Thymus (tissue), 11 donors: Measurements from ENCODE around the gene TENT5C. TPM values are rescaled to one million over a fixed set of nuclear protein-coding genes. Genes with fewer than 3 reads are reported as not detected.

Experiments used
- DNase-seq, 9 donors: peaks; one replicate each; pipeline ENCODE4 v3.0.0-alpha.2; 2013; ENCODE audit warnings: low spot score in 9 of 9, low read depth in 6 of 9, missing footprints in 1 of 9
- H3K27ac ChIP-seq, 2 donors: one replicate each; pipeline ENCODE4 v1.5.1; 2013; ENCODE audit warnings: control low read depth in 1 of 2, low read depth in 1 of 2, low read length in 1 of 2, mild to moderate bottlenecking in 1 of 2, moderate library complexity in 1 of 2
- H3K27me3 ChIP-seq, 2 donors: one replicate each; pipeline ENCODE4 v1.5.1; 2013; ENCODE audit warnings: low read length in 1 of 2; ENCODE audit not compliant: control insufficient read depth in 2 of 2, insufficient read depth in 1 of 2
- H3K36me3 ChIP-seq, 2 donors: one replicate each; pipeline ENCODE4 v1.5.1; 2013; ENCODE audit warnings: low read length in 1 of 2, mild to moderate bottlenecking in 1 of 2, moderate library complexity in 1 of 2; ENCODE audit not compliant: control insufficient read depth in 2 of 2, insufficient read depth in 2 of 2
- H3K4me1 ChIP-seq, 2 donors: one replicate each; pipeline ENCODE4 v1.5.1; 2013; ENCODE audit warnings: low read length in 2 of 2; ENCODE audit not compliant: control insufficient read depth in 2 of 2, insufficient read depth in 2 of 2
- H3K4me3 ChIP-seq, 2 donors: one replicate each; pipeline ENCODE4 v1.5.1; 2013; ENCODE audit warnings: low read length in 2 of 2, control low read depth in 1 of 2, mild to moderate bottlenecking in 1 of 2
- H3K9me3 ChIP-seq, 2 donors: one replicate each; pipeline ENCODE4 v1.5.1; 2013; ENCODE audit warnings: low read length in 1 of 2, mild to moderate bottlenecking in 1 of 2; ENCODE audit not compliant: control insufficient read depth in 2 of 2, insufficient read depth in 1 of 2
- WGBS: extraction: QIAGEN DNeasy Blood & Tissue Kit; methylation state at CpG from one replicate; pipeline ENCODE4 v1.1.7; 2013; 5-methylcytosine and 5-hydroxymethylcytosine counted together
- polyA plus RNA-seq: library from polyadenylated mRNA; stranded (reverse); fragments of 200-250 nt; gene quantifications from one replicate; pipeline ENCODE4 v1.2.3, GENCODE V29; 2013
- total RNA-seq: library from RNA; stranded (reverse); fragments of 120-200 nt; gene quantifications from one replicate; pipeline ENCODE4 v1.2.4, GENCODE V29; 2013
- donor health status: healthy.

TENT5C gene
- total and polyA plus RNA-seq, 2 donors = 2.5 to 3.7 TPM

GRCh38 chr1:117646956-117647355 lies 41.1 kb downstream of the TENT5C start:
- Histone ChIP-seq H3K4me3 (no peak overlapping the region), H3K9me3 (no peaks in the 10 kb centered on the region), H3K27ac (no peak overlapping the region), H3K27me3 (peaks cover 6 to 71% of the 10 kb centered on the region in 2 donors), H3K36me3 (no peaks in the 10 kb centered on the region), H3K4me1 (no peaks in the 10 kb centered on the region)
- DNase-seq = no peak
- 91% methylated on average over 12 of the region's 12 CpGs for WGBS

- Histone ChIP-seq H3K4me1 (no peaks in the 10 kb centered on the region), H3K27me3 (peaks cover 6 to 78% of the 10 kb centered on the region in 2 donors)
These were observed 42.2 kb downstream of the TENT5C start for GRCh38 chr1:117648015-117648414.

GRCh38 chr1:117650840-117651568 lies 45.2 kb downstream of the TENT5C start:
- DNase-seq = no peak
- 94% methylated on average over 6 of the region's 6 CpGs for WGBS
- Histone ChIP-seq H3K4me1 (peaks cover 11 to 28% of the 10 kb centered on the region in 2 donors), H3K36me3 (no peaks in the 10 kb centered on the region), H3K9me3 (no peaks in the 10 kb centered on the region), H3K27ac (no peak overlapping the region), H3K27me3 (peaks cover 17 to 88% of the 10 kb centered on the region in 2 donors), H3K4me3 (no peak overlapping the region)

More at GRCh38 chr1:117648015-117648414, 42.2 kb downstream of the TENT5C start:
- Histone ChIP-seq H3K27ac (no peak overlapping the region), H3K36me3 (no peaks in the 10 kb centered on the region), H3K9me3 (no peaks in the 10 kb centered on the region), H3K4me3 (no peak overlapping the region)
- DNase-seq = no peak
- 72% methylated on average over 2 of the region's 2 CpGs for WGBS

GRCh38 chr1:117651616-117652015 lies 45.8 kb downstream of the TENT5C start:
- H3K36me3 ChIP-seq = no peaks in the 10 kb centered on the region
- no peaks in the 10 kb centered on the region for H3K9me3 ChIP-seq
- 95% methylated on average over 4 of the region's 4 CpGs for WGBS
- peaks cover 16 to 34% of the 10 kb centered on the region in 2 donors for H3K4me1 ChIP-seq
- peaks cover 17 to 86% of the 10 kb centered on the region in 2 donors for H3K27me3 ChIP-seq
- DNase-seq = no peak
- no peak overlapping the region for H3K27ac ChIP-seq
- H3K4me3 ChIP-seq = no peak overlapping the region

GRCh38 chr1:117652421-117652820 lies 46.6 kb downstream of the TENT5C start:
- DNase-seq = no peak
- Histone ChIP-seq H3K4me1 (peaks cover 20 to 41% of the 10 kb centered on the region in 2 donors), H3K36me3 (no peaks in the 10 kb centered on the region), H3K27ac (no peak overlapping the region), H3K4me3 (no peak overlapping the region), H3K9me3 (no peaks in the 10 kb centered on the region), H3K27me3 (peaks cover 17 to 85% of the 10 kb centered on the region in 2 donors)
- WGBS = 98% methylated on average over 2 of the region's 2 CpGs

GRCh38 chr1:117653195-117653594 lies 47.3 kb downstream of the TENT5C start:
- no peak for DNase-seq
- peaks cover 22 to 46% of the 10 kb centered on the region in 2 donors for H3K4me1 ChIP-seq
- peaks cover 21 to 86% of the 10 kb centered on the region in 2 donors for H3K27me3 ChIP-seq
- no peaks in the 10 kb centered on the region for H3K9me3 ChIP-seq
- WGBS = 99% methylated on average over 4 of the region's 4 CpGs
- no peak overlapping the region for H3K4me3 ChIP-seq
- no peaks in the 10 kb centered on the region for H3K36me3 ChIP-seq
- no peak overlapping the region for H3K27ac ChIP-seq

GRCh38 chr1:117653732-117654492 lies 48.1 kb downstream of the TENT5C start:
- Histone ChIP-seq H3K9me3 (no peaks in the 10 kb centered on the region), H3K4me1 (peaks cover 30 to 53% of the 10 kb centered on the region in 2 donors), H3K27ac (no peak overlapping the region), H3K27me3 (peaks cover 21 to 83% of the 10 kb centered on the region in 2 donors), H3K36me3 (no peaks in the 10 kb centered on the region), H3K4me3 (no peak overlapping the region)
- 44% methylated on average over 11 of the region's 11 CpGs for WGBS
- no peak for DNase-seq

GRCh38 chr1:117654493-117655219 lies 48.8 kb downstream of the TENT5C start:
- Histone ChIP-seq H3K9me3 (no peaks in the 10 kb centered on the region), H3K4me1 (peaks cover 37 to 60% of the 10 kb centered on the region in 2 donors), H3K4me3 (no peak overlapping the region), H3K27me3 (peaks cover 19 to 79% of the 10 kb centered on the region in 2 donors), H3K27ac (no peak overlapping the region), H3K36me3 (no peaks in the 10 kb centered on the region)
- DNase-seq = peak in 1 of 9 donors; percentile 41
- 79% methylated on average over 6 of the region's 6 CpGs for WGBS

GRCh38 chr1:117655220-117655577 lies 49.4 kb downstream of the TENT5C start:
- no peak for DNase-seq
- Histone ChIP-seq H3K9me3 (no peaks in the 10 kb centered on the region), H3K4me3 (no peak overlapping the region), H3K27ac (no peak overlapping the region), H3K27me3 (peaks cover 17 to 77% of the 10 kb centered on the region in 2 donors), H3K36me3 (no peaks in the 10 kb centered on the region), H3K4me1 (peaks cover 40 to 63% of the 10 kb centered on the region in 2 donors)
- 92% methylated on average over 12 of the region's 12 CpGs for WGBS
